Thoracic aorta (tissue), 2 donors: Measurements from ENCODE around the gene LRP4. TPM values are rescaled to one million over a fixed set of nuclear protein-coding genes. Genes with fewer than 3 reads are reported as not detected.

Experiments used
- ATAC-seq: fragments of 150-250 bp; one replicate; pipeline ENCODE4 v1.8.0; 2017; ENCODE audit warnings: low read depth; ENCODE audit not compliant: insufficient number of reproducible peaks, low FRiP score
- DNase-seq: peaks from one replicate; pipeline ENCODE4 v3.0.0-alpha.2; 2020; ENCODE audit warnings: low spot score
- H3K27ac ChIP-seq, 2 donors: fragments of 200-600 bp; sonication (generic); 1 replicate in 1 of 2; 2 replicates in 1 of 2; pipeline ENCODE4 v1.5.1; 2016; ENCODE audit warnings: mild to moderate bottlenecking in 2 of 2, moderate library complexity in 2 of 2
- H3K27me3 ChIP-seq: fragments of 200-600 bp; sonication (generic); replicated peaks from 2 replicates; pipeline ENCODE4 v1.6.0; 2016; ENCODE audit warnings: mild to moderate bottlenecking; ENCODE audit not compliant: insufficient read depth
- H3K36me3 ChIP-seq: fragments of 200-600 bp; sonication (generic); one replicate; pipeline ENCODE4 v1.5.1; 2016
- H3K4me1 ChIP-seq, 2 donors: fragments of 200-600 bp; sonication (generic); 1 replicate in 1 of 2; 2 replicates in 1 of 2; pipeline versions ENCODE4 v1.5.1 to v1.6.0; 2016; ENCODE audit warnings: low read depth in 2 of 2, mild to moderate bottlenecking in 1 of 2; ENCODE audit not compliant: control insufficient read depth in 1 of 2
- H3K4me3 ChIP-seq: fragments of 200-600 bp; sonication (generic); 2 replicates; pipeline ENCODE4 v1.5.1; 2016; ENCODE audit warnings: mild to moderate bottlenecking
- H3K9me3 ChIP-seq: fragments of 200-600 bp; sonication (generic); 2 replicates; pipeline ENCODE4 v1.5.1; 2016
- CTCF ChIP-seq: fragments of 200-600 bp; sonication (generic); IDR thresholded peaks from one replicate; pipeline ENCODE4 v1.5.1; 2019; ENCODE audit warnings: antibody characterized with exemption
- total RNA-seq, 2 donors: library from RNA; depleted of rRNA; stranded (reverse); fragments of >200 nt; gene quantifications; one replicate each; pipeline versions ENCODE4 v1.1.0 to v1.2.3, GENCODE V29; 2016

LRP4 gene
- total RNA-seq, 2 donors from 2014 or later: 8.4 to 21.2 TPM

- no peak for TF ChIP-seq CTCF
- H3K36me3 ChIP-seq: no peaks in the 10 kb centered on the region
- DNase-seq (no peak), ATAC-seq (no peak)
- H3K4me3 ChIP-seq: no peak overlapping the region
- H3K27me3 ChIP-seq: no peaks in the 10 kb centered on the region
- H3K27ac ChIP-seq: no peak overlapping the region
- no peaks in the 10 kb centered on the region for H3K9me3 ChIP-seq
- H3K4me1 ChIP-seq: peaks cover 0 to 35% of the 10 kb centered on the region in 2 donors
These were observed 4.9 kb downstream of the LRP4 start for GRCh38 chr11:46913484-46913883.

GRCh38 chr11:46912526-46913150 lies 5.7 kb downstream of the LRP4 start:
- Histone ChIP-seq H3K27ac (no peak overlapping the region), H3K27me3 (no peaks in the 10 kb centered on the region), H3K9me3 (no peaks in the 10 kb centered on the region), H3K4me1 (peaks cover 0 to 30% of the 10 kb centered on the region in 2 donors), H3K36me3 (no peaks in the 10 kb centered on the region), H3K4me3 (no peak overlapping the region)
- no peak for ATAC-seq
- no peak for TF ChIP-seq CTCF
- no peak for DNase-seq

GRCh38 chr11:46907606-46908005 lies 10.7 kb downstream of the LRP4 start:
- Histone ChIP-seq H3K4me3 (no peak overlapping the region), H3K4me1 (peaks cover 0 to 6% of the 10 kb centered on the region in 2 donors), H3K27me3 (no peaks in the 10 kb centered on the region), H3K27ac (no peak overlapping the region), H3K36me3 (no peaks in the 10 kb centered on the region), H3K9me3 (no peaks in the 10 kb centered on the region)
- DNase-seq: no peak
- no peak for ATAC-seq
- TF ChIP-seq CTCF: no peak

- Histone ChIP-seq H3K27ac (no peak overlapping the region), H3K9me3 (no peaks in the 10 kb centered on the region), H3K4me1 (peaks cover 0 to 6% of the 10 kb centered on the region in 2 donors), H3K27me3 (no peaks in the 10 kb centered on the region), H3K4me3 (no peak overlapping the region), H3K36me3 (no peaks in the 10 kb centered on the region)
- ATAC-seq: no peak
- no peak for DNase-seq
- TF ChIP-seq CTCF: no peak
These were observed 11.7 kb downstream of the LRP4 start for GRCh38 chr11:46906609-46907041.

- DNase-seq (no peak), ATAC-seq (no peak)
- Histone ChIP-seq H3K27ac (no peak overlapping the region), H3K4me3 (no peak overlapping the region), H3K27me3 (no peaks in the 10 kb centered on the region), H3K9me3 (no peaks in the 10 kb centered on the region), H3K36me3 (no peaks in the 10 kb centered on the region), H3K4me1 (peaks cover 0 to 6% of the 10 kb centered on the region in 2 donors)
- no peak for TF ChIP-seq CTCF
These were observed 12.5 kb downstream of the LRP4 start for GRCh38 chr11:46905806-46906205.
